Esophagus mucosa (tissue), 1 donor: ENCODE data around the gene USP31. TPM values are rescaled to one million over a fixed set of nuclear protein-coding genes. Genes with fewer than 3 reads are reported as not detected.

Experiments used
- ATAC-seq: fragments of 200-7000 bp; cut with Tn5 transposase; one replicate; pipeline ENCODE4 v1.9.1; 2020
- total RNA-seq: library from RNA; stranded (reverse); gene quantifications from one replicate; pipeline ENCODE4 v1.2.4, GENCODE V29; 2023
- donor health status: DM: yes; HTN: yes; CAD: no.

The USP31 gene
- 8.7 TPM for total RNA-seq

DNA sequence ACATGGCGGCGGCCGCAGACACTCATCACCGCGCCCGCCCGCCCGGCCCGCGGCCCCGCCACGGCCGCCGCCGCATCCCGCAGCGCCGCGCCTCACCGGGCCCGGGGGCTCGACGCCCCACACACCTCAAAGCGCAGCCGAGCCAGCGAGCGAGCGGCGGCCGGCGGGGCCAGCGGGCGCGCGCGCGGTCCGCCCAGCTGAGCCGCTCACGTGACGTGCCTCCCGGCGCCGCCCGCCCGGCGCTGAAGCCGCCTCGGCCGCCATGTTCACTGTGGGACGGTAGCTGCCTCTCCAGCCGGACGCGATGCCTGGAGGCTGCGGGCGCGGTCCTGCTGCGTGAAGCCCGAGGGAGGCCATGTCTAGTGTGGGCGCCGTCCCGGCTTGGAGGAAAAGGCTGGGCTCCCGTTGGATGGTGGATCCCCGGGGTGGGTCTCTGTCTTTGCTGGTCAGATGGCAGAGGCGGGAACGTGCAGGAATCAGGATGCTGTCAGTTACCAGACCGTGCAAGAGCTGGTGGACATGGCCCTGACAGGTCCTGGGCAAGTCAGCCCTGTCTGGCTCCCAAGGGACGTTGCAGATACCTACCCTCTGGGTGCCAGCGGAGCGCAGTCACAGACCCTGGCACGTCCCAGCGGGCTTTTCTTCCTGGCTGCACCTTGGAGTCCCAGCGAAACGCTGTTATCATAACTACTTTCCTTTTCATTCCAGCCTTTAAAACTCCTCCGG is at the start of gene USP31:
USP31 (minus strand) TSS at position 186 of the 726 bp plus-strand sequence; CDS start at position 4, 182 bp downstream.
- peak; percentile 94 for ATAC-seq

- ATAC-seq, result no peak
Observed at GRCh38 chr16:23196539-23196938, 47.3 kb upstream of the USP31 start.

DNA sequence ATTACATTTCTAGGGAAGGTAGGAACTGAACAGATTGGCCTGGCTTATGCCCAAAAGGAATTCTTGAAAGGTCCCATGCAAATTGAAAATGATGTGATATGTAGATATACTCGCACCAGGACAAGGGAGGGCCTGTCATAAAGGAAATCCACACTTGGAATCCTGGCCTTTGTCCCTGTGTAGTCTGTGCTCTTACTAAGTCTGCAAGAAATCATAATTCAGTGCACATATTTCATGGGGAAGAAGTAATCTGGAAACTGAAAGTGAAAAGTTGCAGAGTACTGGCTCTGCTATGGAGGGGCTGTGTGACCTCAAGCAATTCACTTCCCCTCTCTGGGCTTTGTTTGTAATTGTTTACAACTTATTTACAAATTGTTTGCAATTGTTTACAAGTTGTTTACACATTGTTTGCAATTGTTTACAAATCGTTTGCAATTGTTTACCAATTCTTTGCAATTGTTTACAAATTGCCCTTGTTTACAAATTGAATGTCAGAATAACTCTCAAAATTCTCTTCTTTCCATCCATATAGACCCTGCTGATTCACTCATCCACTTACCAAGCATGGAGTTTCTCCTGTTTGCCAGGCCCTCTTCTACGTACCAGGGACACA is 46.2 kb upstream of the USP31 start:
- ATAC-seq, result no peak

DNA sequence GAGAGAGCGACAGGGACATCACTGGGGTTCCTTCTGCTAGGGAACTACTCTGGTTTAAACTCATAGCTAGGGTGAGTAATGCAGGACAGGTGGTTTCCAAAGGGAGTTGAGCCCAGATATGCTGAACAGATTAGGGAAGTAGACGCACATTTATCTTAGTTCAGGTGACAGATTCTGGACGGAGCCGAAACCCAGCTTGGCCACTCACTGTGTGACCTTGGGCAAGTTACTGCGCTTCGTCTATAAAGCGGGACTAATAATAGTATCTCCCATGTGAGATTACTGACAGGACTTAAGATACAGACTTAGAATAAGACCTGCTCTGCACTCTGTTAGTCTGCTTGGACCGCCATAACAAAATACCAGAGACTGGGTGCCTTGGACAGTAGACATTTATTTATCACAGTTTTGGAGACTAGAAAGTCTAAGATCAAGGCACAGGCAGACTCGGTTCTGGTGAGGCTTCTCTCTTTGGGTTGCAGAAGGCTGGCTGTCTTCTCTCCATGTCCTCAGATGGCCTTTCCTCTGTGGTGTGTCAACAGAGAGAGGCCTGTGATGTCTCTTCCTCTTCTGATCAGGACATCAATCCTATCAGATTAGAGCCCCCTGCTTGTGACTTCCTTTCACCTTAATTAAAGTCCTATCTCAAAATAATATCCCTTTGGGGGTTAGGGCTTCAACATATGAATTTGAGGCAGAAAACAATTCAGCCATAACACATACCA is 45.4 kb upstream of the USP31 start:
- no peak for ATAC-seq

DNA sequence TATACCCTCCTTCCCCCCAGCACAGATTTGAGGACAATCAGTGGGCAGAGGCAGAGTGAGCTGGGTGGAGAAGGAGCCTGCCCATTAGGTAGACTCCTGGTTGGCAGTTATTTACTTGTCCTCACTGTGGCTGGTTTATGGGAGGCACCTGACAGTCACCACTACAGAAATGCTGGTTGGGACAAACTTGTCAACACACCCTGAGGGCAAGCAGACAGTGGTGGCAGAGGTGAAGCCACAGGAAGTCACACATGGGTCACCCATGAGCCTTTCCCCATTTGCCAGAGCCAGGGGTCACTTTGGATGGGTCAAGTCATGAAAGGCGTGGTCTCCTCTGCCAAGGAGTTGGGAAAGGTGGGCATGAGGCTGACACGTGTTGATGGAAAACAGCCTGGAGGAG is 39.7 kb upstream of the USP31 start:
- ATAC-seq, result no peak

- ATAC-seq, result peak; percentile 83
Observed at GRCh38 chr16:23187341-23187740, 38.1 kb upstream of the USP31 start.

- ATAC-seq, result no peak
Observed at GRCh38 chr16:23186171-23186570, 36.9 kb upstream of the USP31 start.

GRCh38 chr16:23185656-23186055 is 36.4 kb upstream of the USP31 start:
- no peak for ATAC-seq

DNA sequence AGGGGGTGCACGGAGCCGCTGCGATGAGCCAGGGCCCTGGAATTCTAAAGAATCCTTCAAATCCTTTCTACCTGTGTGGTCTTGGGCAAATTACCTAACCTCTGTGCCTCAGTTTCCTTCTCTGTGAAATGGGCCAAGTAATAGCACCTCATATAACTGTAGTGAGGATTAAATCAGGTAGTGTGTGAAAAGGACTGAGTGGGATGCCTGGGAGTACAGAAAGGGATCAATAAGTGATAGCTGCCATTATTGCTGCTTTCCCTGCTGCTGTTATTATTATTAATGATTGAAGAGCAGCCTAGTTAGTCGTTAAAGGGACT is 34.3 kb upstream of the USP31 start:
- no peak for ATAC-seq

GRCh38 chr16:23182679-23183542 is 33.7 kb upstream of the USP31 start, which contains the start of gene SCNN1G:
TSS of gene SCNN1G (plus strand) at chr16:23182745. CDS start at chr16:23186272, 3,527 bp downstream.
- peak; percentile 6 for ATAC-seq

DNA sequence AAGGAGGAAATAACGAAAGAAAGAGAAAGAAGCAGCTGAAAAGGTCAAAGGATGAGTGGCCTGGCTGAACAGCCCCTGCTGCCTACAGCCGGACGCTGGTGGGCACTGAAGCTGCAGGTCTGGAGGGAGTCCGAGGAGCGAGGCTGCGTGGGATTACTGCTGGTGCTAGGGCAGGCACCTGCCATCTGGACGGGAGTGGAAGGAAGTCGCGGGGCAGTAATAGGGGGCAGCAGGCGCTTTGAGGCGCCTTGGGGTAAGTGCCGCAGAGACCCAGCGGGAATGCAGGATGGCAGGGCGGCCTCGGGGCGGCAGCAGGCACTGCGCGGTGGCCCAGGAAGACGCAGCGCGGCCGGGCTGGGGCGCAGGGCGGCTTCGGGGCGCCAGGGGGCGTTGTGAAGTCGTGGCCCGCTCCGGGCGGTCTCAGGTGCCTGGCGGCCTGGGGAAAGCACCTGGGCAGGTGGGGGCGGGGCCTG is 33.0 kb upstream of the USP31 start:
- peak; percentile 99 for ATAC-seq

DNA sequence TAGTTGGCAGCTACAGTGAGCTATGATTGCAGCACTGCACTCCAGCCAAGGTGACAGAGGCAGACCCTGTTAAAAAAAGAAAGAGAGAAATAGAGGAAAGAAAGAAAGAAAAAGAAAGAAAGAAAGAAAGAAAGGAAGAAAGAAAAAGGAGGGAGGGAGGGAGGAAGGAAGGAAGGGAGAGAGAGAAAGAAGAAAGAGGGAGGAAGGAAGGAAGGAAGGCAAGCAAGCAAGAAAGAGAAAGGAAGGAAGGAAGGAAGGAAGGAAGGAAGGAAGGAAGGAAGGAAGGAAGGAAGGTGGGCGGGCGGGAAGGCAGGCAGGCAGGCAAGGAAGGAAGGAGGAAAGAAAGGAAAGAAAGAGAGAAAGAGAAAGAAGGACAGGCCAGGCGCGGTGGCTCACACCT is 32.3 kb upstream of the USP31 start:
- no peak for ATAC-seq

DNA sequence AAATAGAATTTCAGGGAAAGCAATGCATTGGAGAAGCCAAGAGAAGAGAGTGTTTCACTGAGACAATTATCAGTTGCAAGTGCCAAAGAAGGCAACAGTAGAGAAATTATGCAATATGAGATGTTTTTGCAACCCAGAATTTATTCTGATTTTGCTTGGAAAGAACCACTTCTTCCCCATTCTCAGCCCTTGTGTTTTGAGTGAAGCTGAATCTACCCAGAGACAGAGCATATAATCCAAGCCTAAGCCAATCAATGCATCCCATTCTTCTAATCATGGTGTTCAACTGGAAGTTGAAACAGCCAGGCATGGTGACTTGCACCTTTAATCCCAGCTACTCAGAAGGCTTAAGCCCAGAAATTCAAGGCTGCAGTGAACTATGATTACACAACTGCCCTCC is 26.4 kb upstream of the USP31 start:
- peak; percentile 26 for ATAC-seq

GRCh38 chr16:23174622-23175021 is 25.4 kb upstream of the USP31 start:
- no peak for ATAC-seq

DNA sequence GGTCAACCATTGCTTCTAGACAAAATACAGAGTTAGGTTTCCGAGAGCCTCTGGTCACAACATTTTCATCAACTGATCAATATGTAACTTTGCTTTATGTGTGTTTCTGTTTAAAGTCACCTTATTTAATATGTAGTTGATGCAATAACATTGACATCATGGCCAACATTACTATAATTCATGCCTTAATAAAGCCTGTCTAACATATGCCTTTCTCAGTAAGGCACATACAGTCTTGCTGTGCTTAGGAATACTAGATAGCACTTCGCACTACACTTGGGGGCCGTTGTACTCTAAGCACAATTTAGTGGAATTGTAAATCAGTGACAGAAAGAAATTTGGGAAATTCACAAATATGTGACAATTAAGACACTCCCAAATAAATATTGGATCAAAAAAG is 23.7 kb upstream of the USP31 start:
- no peak for ATAC-seq

GRCh38 chr16:23172583-23172982 is 23.3 kb upstream of the USP31 start:
- ATAC-seq, result peak; percentile 51

GRCh38 chr16:23164736-23165135 is 15.5 kb upstream of the USP31 start:
- no peak for ATAC-seq

DNA sequence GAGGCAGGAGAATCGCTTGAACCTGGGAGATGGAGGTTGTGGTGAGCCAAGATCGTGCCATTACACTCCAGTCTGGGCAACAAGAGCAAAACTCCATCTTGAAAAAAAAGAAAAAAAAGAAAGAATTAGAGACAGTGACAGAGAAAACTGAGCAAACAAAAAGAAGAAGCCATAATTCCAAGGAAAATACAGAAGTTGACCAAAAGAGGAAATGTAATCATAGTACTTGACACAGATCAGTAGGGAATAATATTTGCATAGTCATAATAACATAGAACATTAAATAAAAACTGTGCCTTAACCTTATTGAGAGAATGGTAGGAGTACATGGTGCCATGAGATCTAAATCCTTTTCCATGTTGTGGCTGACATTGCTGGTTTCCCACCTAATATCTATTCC is 14.7 kb upstream of the USP31 start:
- no peak for ATAC-seq

- no peak for ATAC-seq
Observed at GRCh38 chr16:23160574-23160973, 11.3 kb upstream of the USP31 start.

GRCh38 chr16:23160082-23160481 is 10.8 kb upstream of the USP31 start:
- ATAC-seq, result no peak

- no peak for ATAC-seq
Observed at GRCh38 chr16:23158114-23158513, 8.9 kb upstream of the USP31 start.

GRCh38 chr16:23156946-23157460 is 7.8 kb upstream of the USP31 start:
- ATAC-seq, result no peak
